PFSK-1 (cell line): ENCODE measurements around the gene PLXND1.

Source experiments
- FOXP2 ChIP-seq: optimal IDR thresholded peaks from 2 replicates; pipeline ENCODE3; 2011; ENCODE audit warnings: borderline replicate concordance, control low read depth, inconsistent platforms; ENCODE audit not compliant: insufficient read depth; ENCODE audit errors: extremely low read length, extremely low read depth
- POLR2AphosphoS5 ChIP-seq: IDR thresholded peaks from 2 replicates; pipeline ENCODE4 v1.6.1; 2012; ENCODE audit warnings: low read depth, mild to moderate bottlenecking, control low read depth, low read length, moderate library complexity
- REST ChIP-seq, 2 experiments: IDR thresholded peaks; 2 replicates each; pipeline versions ENCODE4 v1.6.1 to v1.8.0; 2011 to 2012; ENCODE audit warnings: low read depth in 2 of 2, low read length in 2 of 2, control low read depth in 1 of 2, inconsistent platforms in 1 of 2, mild to moderate bottlenecking in 1 of 2, moderate library complexity in 1 of 2; ENCODE audit not compliant: insufficient read depth in 1 of 2
- SIN3A ChIP-seq: IDR thresholded peaks from 2 replicates; pipeline ENCODE4 v1.6.1; 2012; ENCODE audit warnings: mild to moderate bottlenecking, low read length, moderate library complexity, borderline replicate concordance; ENCODE audit not compliant: insufficient read depth
- TAF1 ChIP-seq: IDR thresholded peaks from 2 replicates; pipeline ENCODE4 v1.6.1; 2012; ENCODE audit warnings: low read length, control low read depth, borderline replicate concordance; ENCODE audit not compliant: insufficient read depth

PLXND1 gene

DNA sequence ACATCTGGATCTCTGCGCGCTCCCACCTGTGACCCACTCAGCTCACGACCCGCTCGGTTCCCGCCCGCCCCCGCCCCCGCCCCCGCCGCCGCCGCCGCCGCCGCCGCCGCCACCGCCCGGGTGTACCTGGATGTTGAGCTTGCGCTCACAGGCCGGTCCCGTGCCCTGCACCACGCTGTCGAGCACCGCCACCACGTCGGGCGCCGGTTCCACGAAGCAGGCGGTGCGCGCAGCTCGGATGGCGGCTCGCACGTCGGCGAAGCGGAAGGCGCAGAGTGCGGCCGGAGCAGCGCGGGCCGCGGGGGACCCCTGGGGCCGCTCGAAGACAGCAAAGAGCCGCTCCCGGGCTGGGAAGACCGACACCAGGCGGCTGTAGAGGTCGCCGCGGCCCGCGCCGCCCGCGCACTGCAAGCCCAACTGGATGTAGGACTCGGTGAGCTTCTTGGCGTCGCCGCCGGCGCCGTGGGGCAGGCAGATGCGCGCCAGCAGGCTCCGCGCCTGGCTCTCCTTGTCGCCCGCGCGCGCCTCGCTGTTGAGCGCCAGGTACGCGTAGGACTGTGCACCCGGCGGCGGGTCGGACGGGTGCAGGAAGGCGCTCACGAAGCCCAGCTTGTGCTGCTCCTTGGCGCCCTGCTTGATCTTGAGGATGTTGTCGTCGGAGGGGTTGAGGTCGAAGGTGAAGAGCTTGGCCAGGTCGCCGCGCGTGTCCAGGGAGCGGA lies 1.1 kb downstream of the PLXND1 start:
- no peak for TF ChIP-seq SIN3A
- TF ChIP-seq POLR2AphosphoS5, result no peak
- no peak for TF ChIP-seq TAF1
- no peak for TF ChIP-seq REST (IDR thresholded peaks at IDR 0.05; ENCODE audit: insufficient read depth in 1 of 2, low read depth in 2 of 2, low read length in 2 of 2)
- TF ChIP-seq FOXP2, result no peak

DNA sequence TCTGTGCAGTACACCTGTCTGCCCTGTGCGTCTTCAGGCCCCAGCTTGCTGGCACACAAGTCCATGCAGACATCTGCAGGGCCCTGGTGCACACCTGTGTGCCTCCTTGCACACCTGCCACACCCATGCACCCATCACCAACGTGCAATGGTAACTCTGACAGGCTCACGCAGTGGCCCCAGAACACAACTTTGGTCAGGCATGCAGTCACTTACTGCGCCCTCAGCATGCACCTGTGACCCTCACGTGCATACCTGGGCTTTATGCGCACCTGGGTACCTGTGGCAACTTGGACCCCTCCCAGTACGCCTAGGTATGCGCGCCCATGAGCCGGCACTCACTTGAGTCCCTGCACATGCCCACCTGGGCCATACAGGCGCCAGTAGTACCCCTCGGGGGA lies 1.7 kb downstream of the PLXND1 start:
- no peak for TF ChIP-seq FOXP2
- no peak for TF ChIP-seq POLR2AphosphoS5
- TF ChIP-seq SIN3A, result no peak

GRCh38 chr3:129603991-129604749 lies 2.3 kb downstream of the PLXND1 start:
- TF ChIP-seq SIN3A (no peak), POLR2AphosphoS5 (no peak), FOXP2 (no peak), TAF1 (no peak), REST (IDR thresholded peaks at IDR 0.05; ENCODE audit: insufficient read depth in 1 of 2, low read depth in 2 of 2, low read length in 2 of 2) (no peak)

DNA sequence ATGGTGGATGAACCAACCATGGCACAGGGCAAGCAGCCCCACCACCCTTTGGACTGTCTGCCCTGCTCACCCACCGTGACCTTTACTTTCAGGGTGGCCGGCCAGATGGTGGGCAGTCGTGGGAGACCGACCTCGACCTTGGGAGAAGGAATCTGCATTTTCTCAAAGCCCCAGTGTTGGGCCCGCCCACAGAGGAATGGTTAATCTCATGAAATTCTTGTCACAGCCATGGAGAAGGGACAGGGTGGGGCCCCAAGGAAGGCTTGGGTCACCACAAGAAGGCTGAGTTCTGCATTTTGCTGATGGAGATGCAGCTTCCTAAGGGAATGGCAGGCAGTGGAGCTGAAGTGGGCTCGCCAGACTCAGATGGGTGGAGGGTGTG lies 2.9 kb downstream of the PLXND1 start:
- TF ChIP-seq FOXP2, result no peak
- no peak for TF ChIP-seq SIN3A
- no peak for TF ChIP-seq TAF1
- no peak for TF ChIP-seq POLR2AphosphoS5
- no peak for TF ChIP-seq REST (IDR thresholded peaks at IDR 0.05; ENCODE audit: insufficient read depth in 1 of 2, low read depth in 2 of 2, low read length in 2 of 2)

DNA sequence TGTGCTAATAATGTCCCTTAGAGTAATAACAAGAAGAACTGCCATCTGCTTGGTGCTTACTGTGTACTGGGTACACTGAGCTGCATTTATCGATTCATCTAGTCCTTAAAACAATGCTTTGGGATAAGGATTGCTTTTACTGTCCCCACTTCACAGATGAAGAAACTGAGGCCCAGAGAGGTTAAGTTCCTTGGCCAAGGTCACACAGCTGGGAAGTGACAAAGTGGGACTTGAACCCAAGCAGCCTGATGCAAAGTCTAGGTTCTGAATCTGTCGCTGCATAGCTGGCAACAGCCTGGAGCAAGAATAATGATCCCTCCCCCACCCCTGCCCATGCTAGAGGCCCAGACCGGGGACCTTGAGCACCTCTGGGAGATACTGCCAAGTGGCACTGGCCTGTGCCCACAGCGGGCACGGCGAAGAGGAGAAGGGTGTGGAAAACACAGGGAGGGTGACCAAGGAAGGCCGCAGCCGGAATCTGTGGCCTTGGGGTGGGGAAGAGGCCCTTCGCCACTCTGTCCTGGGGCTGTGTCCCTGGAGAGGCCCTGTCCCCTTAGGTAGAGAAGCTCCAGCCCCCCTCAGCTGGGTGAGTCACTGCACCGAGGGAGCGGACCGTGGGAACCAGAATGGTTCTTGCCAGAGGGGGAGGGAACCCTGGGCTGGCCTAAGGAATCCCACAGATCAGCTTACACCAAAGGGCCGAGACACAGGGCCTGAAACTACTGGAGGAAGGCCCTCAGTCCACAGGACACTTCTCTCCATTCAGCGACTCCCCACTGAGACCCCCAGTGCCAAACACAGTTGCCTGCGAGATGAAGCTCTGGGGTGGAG lies 3.5 kb downstream of the PLXND1 start:
- TF ChIP-seq REST (IDR thresholded peaks at IDR 0.05; ENCODE audit: insufficient read depth in 1 of 2, low read depth in 2 of 2, low read length in 2 of 2) (no peak), TAF1 (no peak), POLR2AphosphoS5 (no peak), SIN3A (no peak), FOXP2 (no peak)
